ENCODE measurements around the gene KCNQ2.

The KCNQ2 gene

GRCh38 chr20:63475209-63475608 lies 2.8 kb upstream of the KCNQ2 start:
- DNase-seq, result peak; percentile 26
- in situ Hi-C loops (cut with MboI; ENCODE audit: low pct_unique_long_range_greater_than_20kb, low sequenced_read_pairs), result no loop called here

- no peak for DNase-seq
- in situ Hi-C loops (cut with MboI; ENCODE audit: low pct_unique_long_range_greater_than_20kb, low sequenced_read_pairs), result no loop called here
Measured at GRCh38 chr20:63473555-63474449, 1.3 kb upstream of the KCNQ2 start.

GRCh38 chr20:63472862-63473390 lies 471 bp upstream of the KCNQ2 start:
- no peak for DNase-seq
- in situ Hi-C loops (cut with MboI; ENCODE audit: low pct_unique_long_range_greater_than_20kb, low sequenced_read_pairs), result no loop called here

- in situ Hi-C loops (cut with MboI; ENCODE audit: low pct_unique_long_range_greater_than_20kb, low sequenced_read_pairs), result no loop called here
- DNase-seq, result no peak
Measured at GRCh38 chr20:63471717-63471980, 806 bp downstream of the KCNQ2 start.

GRCh38 chr20:63471002-63471716 lies 1.3 kb downstream of the KCNQ2 start:
- DNase-seq, result no peak

GRCh38 chr20:63470410-63470809 lies 2.0 kb downstream of the KCNQ2 start:
- no peak for DNase-seq
- in situ Hi-C loops (cut with MboI; ENCODE audit: low pct_unique_long_range_greater_than_20kb, low sequenced_read_pairs), result no loop called here

More at GRCh38 chr20:63471002-63471716, 1.3 kb downstream of the KCNQ2 start:
- in situ Hi-C loops (cut with MboI; ENCODE audit: low pct_unique_long_range_greater_than_20kb, low sequenced_read_pairs), result no loop called here

- in situ Hi-C loops (cut with MboI; ENCODE audit: low pct_unique_long_range_greater_than_20kb, low sequenced_read_pairs), result no loop called here
- DNase-seq, result no peak
Measured at GRCh38 chr20:63469713-63470101, 2.7 kb downstream of the KCNQ2 start.

- no peak for DNase-seq
- in situ Hi-C loops (cut with MboI; ENCODE audit: low pct_unique_long_range_greater_than_20kb, low sequenced_read_pairs), result no loop called here
Measured at GRCh38 chr20:63469019-63469712, 3.3 kb downstream of the KCNQ2 start.

- no peak for DNase-seq
- in situ Hi-C loops (cut with MboI; ENCODE audit: low pct_unique_long_range_greater_than_20kb, low sequenced_read_pairs), result no loop called here
Measured at GRCh38 chr20:63468421-63468820, 4.0 kb downstream of the KCNQ2 start.

GRCh38 chr20:63467294-63468083 lies 5.0 kb downstream of the KCNQ2 start:
- in situ Hi-C loops (cut with MboI; ENCODE audit: low pct_unique_long_range_greater_than_20kb, low sequenced_read_pairs), result no loop called here
- DNase-seq, result no peak

GRCh38 chr20:63466861-63467260 lies 5.6 kb downstream of the KCNQ2 start:
- DNase-seq, result no peak
- in situ Hi-C loops (cut with MboI; ENCODE audit: low pct_unique_long_range_greater_than_20kb, low sequenced_read_pairs), result no loop called here

GRCh38 chr20:63466250-63466825 lies 6.1 kb downstream of the KCNQ2 start:
- in situ Hi-C loops (cut with MboI; ENCODE audit: low pct_unique_long_range_greater_than_20kb, low sequenced_read_pairs), result no loop called here
- no peak for DNase-seq

GRCh38 chr20:63465380-63466249 lies 6.8 kb downstream of the KCNQ2 start:
- no peak for DNase-seq
- in situ Hi-C loops (cut with MboI; ENCODE audit: low pct_unique_long_range_greater_than_20kb, low sequenced_read_pairs), result no loop called here

GRCh38 chr20:63464289-63464635 lies 8.2 kb downstream of the KCNQ2 start:
- no peak for DNase-seq
- in situ Hi-C loops (cut with MboI; ENCODE audit: low pct_unique_long_range_greater_than_20kb, low sequenced_read_pairs), result no loop called here

GRCh38 chr20:63463400-63464288 lies 8.8 kb downstream of the KCNQ2 start:
- in situ Hi-C loops (cut with MboI; ENCODE audit: low pct_unique_long_range_greater_than_20kb, low sequenced_read_pairs), result no loop called here
- DNase-seq, result no peak

GRCh38 chr20:63462244-63462643 lies 10.2 kb downstream of the KCNQ2 start:
- in situ Hi-C loops (cut with MboI; ENCODE audit: low pct_unique_long_range_greater_than_20kb, low sequenced_read_pairs), result no loop called here
- no peak for DNase-seq

GRCh38 chr20:63461104-63461763 lies 11.2 kb downstream of the KCNQ2 start:
- no peak for DNase-seq
- in situ Hi-C loops (cut with MboI; ENCODE audit: low pct_unique_long_range_greater_than_20kb, low sequenced_read_pairs), result no loop called here

Data from KBM-7 (cell line).